HepG2 (cell line): ENCODE data around the gene ZNRD2. TPM values are rescaled to one million over a fixed set of nuclear protein-coding genes. Genes with fewer than 3 reads are reported as not detected.
A peak's percentile ranks its signal among the peaks of the same experiment; 100 is the strongest.

Experiments used
- ATF7 ChIP-seq, 2 experiments: fragments of 450-650 bp in 1 of 2; sonication (generic) in 1 of 2; formaldehyde crosslinking in 1 of 2; IDR thresholded peaks; 2 replicates each; pipeline versions ENCODE4 v1.4.0 to v1.6.1; 2016 to 2020; ENCODE audit warnings: antibody characterized with exemption in 1 of 2, mild to moderate bottlenecking in 1 of 2, missing genetic modification reagents in 1 of 2
- ELF1 ChIP-seq: sonication (generic); formaldehyde crosslinking; IDR thresholded peaks from 2 replicates; pipeline ENCODE4 v1.4.0; 2020; ENCODE audit warnings: missing genetic modification reagents
- ESRRA ChIP-seq: sonication (generic); formaldehyde crosslinking; IDR thresholded peaks from 2 replicates; pipeline ENCODE4 v1.5.1; 2020; ENCODE audit warnings: mild to moderate bottlenecking, low read depth, missing genetic modification reagents
- FLYWCH1 ChIP-seq: sonication (generic); formaldehyde crosslinking; IDR thresholded peaks from 2 replicates; pipeline ENCODE4 v1.8.1; 2023; ENCODE audit warnings: mild to moderate bottlenecking, missing genetic modification reagents
- FOXP1 ChIP-seq, 2 experiments: fragments of 450-650 bp in 1 of 2; IDR thresholded peaks; 2 replicates each; pipeline ENCODE4 v1.6.1; 2017 to 2018; ENCODE audit warnings: antibody characterized with exemption in 1 of 2
- HMG20A ChIP-seq: IDR thresholded peaks from 2 replicates; pipeline ENCODE4 v1.6.1; 2016; ENCODE audit warnings: borderline replicate concordance
- KAT8 ChIP-seq: IDR thresholded peaks from 2 replicates; pipeline ENCODE4 v1.6.1; 2016; ENCODE audit warnings: missing genetic modification reagents, missing compliant biosample characterization
- KDM5A ChIP-seq: fragments of 200-600 bp; sonication (generic); IDR thresholded peaks from 2 replicates; pipeline ENCODE4 v1.7.0; 2018; ENCODE audit warnings: antibody characterized with exemption, mild to moderate bottlenecking, low read length, borderline replicate concordance
- KMT2B ChIP-seq: IDR thresholded peaks from 2 replicates; pipeline ENCODE4 v1.6.1; 2016; ENCODE audit warnings: missing genetic modification reagents, missing compliant biosample characterization
- MTF2 ChIP-seq: sonication (generic); formaldehyde crosslinking; IDR thresholded peaks from 2 replicates; pipeline ENCODE4 v1.5.0; 2020; ENCODE audit warnings: missing genetic modification reagents, borderline replicate concordance
- MXD1 ChIP-seq: sonication (generic); formaldehyde crosslinking; IDR thresholded peaks from 2 replicates; pipeline ENCODE4 v1.4.0; 2020; ENCODE audit warnings: mild to moderate bottlenecking, missing genetic modification reagents
- PAXIP1 ChIP-seq: sonication (generic); formaldehyde crosslinking; conservative IDR thresholded peaks from 2 replicates; pipeline ENCODE4 v1.4.0; 2020; ENCODE audit warnings: mild to moderate bottlenecking, missing genetic modification reagents, moderate library complexity
- PRPF4 ChIP-seq: fragments of 200-400 bp; formaldehyde crosslinking; IDR thresholded peaks from 2 replicates; pipeline ENCODE4 v1.6.1; 2016; ENCODE audit warnings: low read length, low read depth; ENCODE audit not compliant: poor library complexity, severe bottlenecking
- RAD21 ChIP-seq: fragments of 450-650 bp; formaldehyde crosslinking; IDR thresholded peaks from 2 replicates; pipeline ENCODE4 v1.5.0; 2020; ENCODE audit warnings: mild to moderate bottlenecking
- RCOR2 ChIP-seq: IDR thresholded peaks from 2 replicates; pipeline ENCODE4 v1.6.1; 2016; ENCODE audit warnings: missing biosample characterization, missing genetic modification reagents
- REL ChIP-seq: sonication (generic); formaldehyde crosslinking; conservative IDR thresholded peaks from 2 replicates; pipeline ENCODE4 v1.8.0; 2022; ENCODE audit warnings: mild to moderate bottlenecking, missing genetic modification reagents, moderate library complexity
- SP5 ChIP-seq: IDR thresholded peaks from 2 replicates; pipeline ENCODE4 v1.6.1; 2016; ENCODE audit warnings: low read depth, borderline replicate concordance
- SRSF1 ChIP-seq: fragments of 200-400 bp; formaldehyde crosslinking; optimal IDR thresholded peaks from 2 replicates; pipeline ENCODE3; 2017; ENCODE audit warnings: mild to moderate bottlenecking, low read depth, low read length, moderate library complexity
- SUZ12 ChIP-seq: fragments of 150-350 bp; IDR thresholded peaks from 2 replicates; pipeline ENCODE4 v1.6.1; 2014; ENCODE audit warnings: low read depth, low read length
- XRCC5 ChIP-seq: fragments of 200-400 bp; formaldehyde crosslinking; optimal IDR thresholded peaks from 2 replicates; pipeline ENCODE3; 2017; ENCODE audit warnings: mild to moderate bottlenecking, low read length
- ZBTB42 ChIP-seq: sonication (generic); formaldehyde crosslinking; IDR thresholded peaks from 2 replicates; pipeline ENCODE4 v1.5.0; 2020; ENCODE audit warnings: mild to moderate bottlenecking, missing genetic modification reagents
- ZKSCAN5 ChIP-seq: sonication (generic); formaldehyde crosslinking; IDR thresholded peaks from 2 replicates; pipeline ENCODE4 v1.5.1; 2020; ENCODE audit warnings: mild to moderate bottlenecking, missing genetic modification reagents
- ZNF496 ChIP-seq: sonication (generic); formaldehyde crosslinking; IDR thresholded peaks from 2 replicates; pipeline ENCODE4 v1.8.1; 2023; ENCODE audit warnings: mild to moderate bottlenecking, moderate library complexity, missing genetic modification reagents; ENCODE audit not compliant: insufficient replicate concordance
- ZNF740 ChIP-seq: sonication (generic); formaldehyde crosslinking; IDR thresholded peaks from 2 replicates; pipeline ENCODE4 v1.4.0; 2020; ENCODE audit warnings: missing genetic modification reagents
- polyA plus RNA-seq, 8 experiments: library from polyadenylated mRNA; depleted of rRNA in 3 of 8; stranded (reverse) in 7 of 8; unstranded in 1 of 8; fragments of >200 nt; fragmentation: Illumina TruSeq in 4 of 8; extraction: Trizol in 4 of 8; gene quantifications; 2 replicates each; pipeline versions ENCODE4 v1.2.1 to v1.2.3, GENCODE V29; 2011 to 2016; ENCODE audit warnings: low read depth in 4 of 8, missing spikeins in 1 of 8, mixed read lengths in 1 of 8; ENCODE audit not compliant: insufficient read depth in 1 of 8
- total RNA-seq, 5 experiments: library from RNA; depleted of rRNA; stranded (reverse); fragments of >200 nt; fragmentation: Illumina TruSeq; extraction: Trizol; gene quantifications; 2 replicates each; pipeline ENCODE4 v1.2.3, GENCODE V29; 2016; ENCODE audit warnings: low read depth in 1 of 5
- TF ChIP-seq, protein P1 (sequence below): sonication (generic); formaldehyde crosslinking; IDR thresholded peaks from 2 replicates; pipeline ENCODE4 v1.4.0; 2020; ENCODE audit warnings: missing genetic modification reagents, mild to moderate bottlenecking, borderline replicate concordance

Gene ZNRD2
- total and polyA plus RNA-seq, 2 of the 13 experiments (the other 11 are each of a cell fraction or from before 2014, with no cell fraction given) = 29.2 to 34.0 TPM

GRCh38 chr11:65529475-65530156 lies 40.7 kb upstream of the ZNRD2 start (continued):
- peak; percentile 86 for TF ChIP-seq PAXIP1 (CRISPR knock-in tag)
- TF ChIP-seq KMT2B = no peak
- no peak for TF ChIP-seq ZKSCAN5
- peak; percentile 94 for TF ChIP-seq RCOR2 (CRISPR knock-in tag)
- TF ChIP-seq FOXP1 (IDR thresholded peaks at IDR 0.05) = no peak
- TF ChIP-seq FOXP1 (CRISPR knock-in tag; IDR thresholded peaks at IDR 0.05) = no peak
- no peak for TF ChIP-seq RAD21 (CRISPR knock-in tag)
- TF ChIP-seq FLYWCH1 = no peak
- TF ChIP-seq HMG20A = no peak; the same call in 1 of the 2 replicates
- no peak for TF ChIP-seq SRSF1
- TF ChIP-seq MXD1 = no peak
- no peak for TF ChIP-seq ELF1 (CRISPR knock-in tag)
- TF ChIP-seq, protein P1, sequence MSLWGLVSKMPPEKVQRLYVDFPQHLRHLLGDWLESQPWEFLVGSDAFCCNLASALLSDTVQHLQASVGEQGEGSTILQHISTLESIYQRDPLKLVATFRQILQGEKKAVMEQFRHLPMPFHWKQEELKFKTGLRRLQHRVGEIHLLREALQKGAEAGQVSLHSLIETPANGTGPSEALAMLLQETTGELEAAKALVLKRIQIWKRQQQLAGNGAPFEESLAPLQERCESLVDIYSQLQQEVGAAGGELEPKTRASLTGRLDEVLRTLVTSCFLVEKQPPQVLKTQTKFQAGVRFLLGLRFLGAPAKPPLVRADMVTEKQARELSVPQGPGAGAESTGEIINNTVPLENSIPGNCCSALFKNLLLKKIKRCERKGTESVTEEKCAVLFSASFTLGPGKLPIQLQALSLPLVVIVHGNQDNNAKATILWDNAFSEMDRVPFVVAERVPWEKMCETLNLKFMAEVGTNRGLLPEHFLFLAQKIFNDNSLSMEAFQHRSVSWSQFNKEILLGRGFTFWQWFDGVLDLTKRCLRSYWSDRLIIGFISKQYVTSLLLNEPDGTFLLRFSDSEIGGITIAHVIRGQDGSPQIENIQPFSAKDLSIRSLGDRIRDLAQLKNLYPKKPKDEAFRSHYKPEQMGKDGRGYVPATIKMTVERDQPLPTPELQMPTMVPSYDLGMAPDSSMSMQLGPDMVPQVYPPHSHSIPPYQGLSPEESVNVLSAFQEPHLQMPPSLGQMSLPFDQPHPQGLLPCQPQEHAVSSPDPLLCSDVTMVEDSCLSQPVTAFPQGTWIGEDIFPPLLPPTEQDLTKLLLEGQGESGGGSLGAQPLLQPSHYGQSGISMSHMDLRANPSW (CRISPR knock-in tag) = no peak
- TF ChIP-seq XRCC5 = peak; percentile 65
- no peak for TF ChIP-seq ZNF496 (CRISPR knock-in tag)
- TF ChIP-seq REL (CRISPR knock-in tag) = no peak
- no peak for TF ChIP-seq MTF2 (CRISPR knock-in tag)
- peak; percentile 76; the same call in 1 of the 2 replicates for TF ChIP-seq ZNF740 (CRISPR knock-in tag)
- TF ChIP-seq KAT8 (CRISPR knock-in tag) = no peak
- no peak for TF ChIP-seq SUZ12
- no peak for TF ChIP-seq ATF7 (IDR thresholded peaks at IDR 0.05)
- no peak for TF ChIP-seq ATF7 (CRISPR knock-in tag; IDR thresholded peaks at IDR 0.05)
- no peak for TF ChIP-seq ZBTB42
- peak; percentile 60; the same call in 1 of the 2 replicates for TF ChIP-seq SP5 (CRISPR knock-in tag)
- TF ChIP-seq ESRRA (CRISPR knock-in tag) = peak; percentile 100
- TF ChIP-seq PRPF4 = no peak
- TF ChIP-seq KDM5A = no peak
